Hindlimb muscle (tissue), 1 donor: ENCODE data around the gene TNP2. TPM values are rescaled to one million over a fixed set of nuclear protein-coding genes. Genes with fewer than 3 reads are reported as not detected.

Experiments used
- DNase-seq: peaks from one replicate; pipeline ENCODE4 v3.0.0-alpha.2; 2013
- polyA plus RNA-seq: library from polyadenylated mRNA; unstranded; fragments of 120-200 nt; gene quantifications from one replicate; pipeline ENCODE4 v1.2.1, GENCODE V29; 2013; ENCODE audit not compliant: insufficient read length

The TNP2 gene
- polyA plus RNA-seq, result not detected

DNA sequence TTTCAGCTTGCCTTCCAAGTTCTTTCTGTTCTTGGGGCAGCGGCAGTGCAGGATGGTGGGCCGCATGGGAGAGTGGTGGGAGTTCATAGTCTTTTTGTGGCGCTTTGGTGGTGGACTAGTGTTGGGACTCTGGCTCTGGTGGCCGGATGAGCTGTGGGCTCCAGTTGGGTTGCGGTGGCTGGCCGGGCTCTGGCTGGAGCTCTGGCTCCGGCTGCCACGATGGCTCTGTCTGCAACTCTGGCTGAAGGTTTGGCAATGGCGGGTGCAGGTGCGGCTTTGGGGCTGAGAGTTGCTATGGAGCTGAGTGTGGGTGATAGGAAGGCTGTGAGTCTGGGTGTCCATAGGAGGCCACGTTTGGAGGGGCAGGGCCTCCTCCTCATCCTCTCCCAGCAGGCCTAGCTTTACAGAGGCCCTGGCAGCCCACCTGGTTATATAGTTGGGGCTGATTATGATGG, at the start of gene TNP2:
Gene TNP2 (minus strand): TSS at position 405 of the 455 bp plus-strand sequence. CDS start 63 bp downstream, at position 342.
- DNase-seq, result no peak

DNA sequence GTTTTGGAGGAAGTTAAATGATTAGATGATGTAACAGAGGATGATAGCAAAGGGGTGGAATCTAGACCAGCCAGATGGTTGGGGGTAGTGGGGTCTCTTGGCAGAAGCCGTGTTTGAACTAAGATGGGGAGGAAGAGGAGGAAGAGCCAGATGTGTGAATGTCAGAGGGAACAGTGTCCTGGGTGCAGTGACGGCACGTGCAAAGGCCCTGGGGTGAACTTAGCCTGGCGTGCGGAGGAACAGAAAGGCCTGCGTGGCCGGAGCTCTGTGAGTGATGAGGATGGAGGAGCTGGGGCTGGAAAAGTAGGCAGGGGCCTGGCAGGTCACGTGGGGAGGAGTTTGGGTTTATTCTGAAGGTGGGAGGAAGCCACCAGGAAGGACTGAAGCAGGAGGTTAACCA, 49.7 kb upstream of the TNP2 start:
- DNase-seq, result no peak

DNA sequence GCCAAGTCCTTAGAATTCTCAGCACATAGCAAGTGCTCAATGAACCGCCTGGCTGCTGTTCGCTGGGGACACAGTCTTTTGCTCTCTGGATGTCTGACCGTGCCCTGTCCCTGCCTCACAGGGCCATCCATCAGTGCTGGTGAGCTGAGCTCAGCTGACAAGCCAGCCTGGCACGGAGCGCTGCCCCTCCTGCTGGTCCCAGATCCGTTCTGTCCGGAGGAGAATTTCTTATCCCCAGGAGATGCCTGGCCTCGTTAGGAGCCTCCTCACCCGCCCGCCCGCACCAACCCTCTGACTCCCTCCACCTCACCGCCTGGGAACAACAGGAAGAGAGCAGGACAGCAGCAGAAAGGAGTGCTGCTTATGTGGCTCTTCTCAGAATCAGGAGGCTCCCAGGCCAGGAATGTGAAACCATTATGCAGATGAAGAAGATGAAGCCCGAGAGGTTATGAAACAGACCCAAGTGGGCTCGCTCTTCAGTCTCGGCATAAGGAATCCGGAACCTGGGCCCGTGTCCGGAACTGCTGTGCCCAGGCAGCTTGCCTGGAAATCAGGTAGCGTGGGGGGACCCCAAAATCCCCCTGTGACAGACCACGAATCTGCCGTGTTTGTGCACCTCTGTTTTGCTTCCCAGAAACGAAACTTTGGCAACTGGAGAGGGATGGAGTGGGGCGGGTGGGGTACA, 47.3 kb upstream of the TNP2 start:
- DNase-seq, result no peak

DNA sequence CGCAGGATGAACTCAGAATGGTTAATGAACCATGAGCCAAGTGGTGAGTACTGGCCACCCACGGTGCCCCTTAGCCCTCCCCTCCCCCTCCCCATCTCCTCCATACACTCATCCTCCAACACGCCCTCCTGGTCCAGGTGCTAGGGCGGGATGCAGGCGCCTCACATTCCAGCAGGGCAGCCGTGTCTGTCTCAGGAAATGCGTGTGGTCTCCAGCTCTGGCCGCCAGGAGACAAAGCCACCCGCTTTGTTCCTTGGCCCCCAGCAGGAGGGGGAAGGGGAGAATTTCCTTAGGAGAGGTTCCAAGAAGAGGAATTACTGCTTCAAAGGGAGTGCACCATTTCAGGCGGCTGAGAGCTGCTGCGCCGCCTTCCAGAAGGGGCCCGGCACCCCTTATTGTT, 46.4 kb upstream of the TNP2 start:
- DNase-seq, result no peak

DNA sequence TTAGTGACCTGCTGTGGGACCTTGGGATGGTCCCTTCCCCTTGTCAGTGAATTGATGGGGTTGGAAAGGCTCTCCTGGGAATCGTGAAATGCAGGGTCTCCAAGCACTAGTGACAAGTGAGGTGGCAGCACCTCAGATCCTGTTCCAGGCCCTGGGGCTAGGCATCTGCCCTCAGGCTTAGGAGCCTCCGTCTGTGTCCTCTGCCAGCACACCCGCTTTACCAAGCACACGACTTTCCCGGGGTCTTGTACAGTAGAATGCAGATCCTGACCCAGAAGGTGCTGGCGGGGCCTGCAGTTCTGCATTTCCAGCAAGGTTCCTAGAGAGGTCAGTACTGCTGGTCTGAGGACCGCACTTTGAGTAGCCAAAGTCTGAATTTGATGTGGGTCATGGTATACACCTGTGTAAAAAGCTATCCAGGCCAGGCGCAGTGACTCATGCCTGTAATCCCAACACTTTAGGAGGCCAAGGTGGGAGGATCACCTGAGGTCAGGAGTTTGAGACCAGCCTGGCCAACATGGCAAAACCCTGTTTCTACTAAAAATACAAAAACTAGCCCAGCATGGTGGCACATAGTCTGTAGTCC, 45.3 kb upstream of the TNP2 start:
- no peak for DNase-seq

DNA sequence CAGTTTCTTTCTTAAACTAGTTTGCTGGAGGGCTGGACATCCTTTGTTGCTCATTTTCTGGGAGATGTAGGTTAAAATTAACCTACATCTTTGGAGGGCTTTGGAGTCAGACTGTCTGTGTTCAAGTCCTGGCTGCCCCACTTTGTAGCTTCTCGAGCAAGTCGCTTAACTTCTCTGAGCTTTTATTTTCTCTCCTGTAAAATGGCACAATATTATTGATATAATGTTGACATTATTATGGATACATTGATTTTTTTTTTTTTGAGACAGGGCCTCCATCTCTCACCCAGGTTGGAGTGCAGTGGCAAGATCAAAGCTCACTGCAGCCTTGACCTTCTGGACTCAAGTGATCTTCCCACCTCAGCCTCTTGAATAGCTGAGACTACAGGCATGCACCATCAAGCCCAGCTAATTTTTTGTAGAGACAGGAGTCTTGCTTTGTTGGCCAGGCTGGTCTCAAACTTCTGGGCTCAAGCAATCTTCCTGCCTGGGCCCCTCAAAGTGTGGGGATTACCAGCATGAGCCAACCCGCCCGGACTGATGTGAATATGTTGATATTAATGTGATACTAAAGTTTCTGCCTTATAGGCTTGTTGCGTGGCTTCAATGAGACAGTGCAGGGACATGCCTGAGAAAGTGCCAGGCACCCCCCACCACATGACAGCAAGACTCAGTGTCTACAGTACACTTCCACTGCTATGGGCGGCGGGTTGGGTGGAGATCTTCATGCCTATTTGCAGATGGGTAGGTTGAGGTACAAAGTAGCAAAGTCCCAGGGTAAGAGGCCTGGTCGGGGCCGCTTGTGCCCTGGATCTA, 44.6 kb upstream of the TNP2 start:
- DNase-seq, result no peak

DNA sequence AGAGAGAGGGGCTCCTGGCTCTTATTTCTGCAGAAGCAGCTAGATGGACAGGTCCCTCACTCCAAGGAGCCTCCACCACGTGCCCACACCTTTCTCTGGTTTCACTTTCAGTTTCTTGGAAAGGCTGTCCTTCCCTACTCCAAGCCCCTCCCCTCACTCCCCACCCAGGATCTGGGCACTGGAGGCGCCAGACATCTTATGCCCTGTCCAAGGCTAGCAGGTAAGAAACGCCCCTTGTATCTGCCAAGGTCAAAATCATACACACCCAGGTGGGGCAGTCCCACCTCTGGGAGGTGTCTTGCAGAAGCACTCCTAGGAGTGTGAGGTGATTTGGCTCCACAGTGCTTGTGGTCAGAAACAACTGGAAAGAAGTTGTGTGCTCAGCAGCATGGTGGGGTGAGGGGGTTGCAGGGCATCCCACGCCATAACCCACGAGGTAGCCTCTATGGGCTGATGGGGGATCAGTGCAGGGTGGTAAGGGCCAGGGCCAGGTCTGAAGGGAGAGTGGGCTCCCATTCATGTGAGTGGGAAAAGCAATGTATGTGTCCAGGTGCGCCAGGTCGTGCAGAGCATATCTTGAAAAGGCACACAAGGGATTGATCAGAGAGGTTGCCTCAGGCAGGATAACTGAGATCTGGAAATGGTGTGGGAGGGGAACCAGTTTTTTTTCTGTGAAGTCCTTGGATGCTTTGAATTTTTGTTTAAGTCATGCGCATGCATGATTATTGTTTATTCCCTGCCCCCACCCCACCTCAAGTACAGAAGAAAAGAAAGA, 43.8 kb upstream of the TNP2 start:
- DNase-seq, result no peak

DNA sequence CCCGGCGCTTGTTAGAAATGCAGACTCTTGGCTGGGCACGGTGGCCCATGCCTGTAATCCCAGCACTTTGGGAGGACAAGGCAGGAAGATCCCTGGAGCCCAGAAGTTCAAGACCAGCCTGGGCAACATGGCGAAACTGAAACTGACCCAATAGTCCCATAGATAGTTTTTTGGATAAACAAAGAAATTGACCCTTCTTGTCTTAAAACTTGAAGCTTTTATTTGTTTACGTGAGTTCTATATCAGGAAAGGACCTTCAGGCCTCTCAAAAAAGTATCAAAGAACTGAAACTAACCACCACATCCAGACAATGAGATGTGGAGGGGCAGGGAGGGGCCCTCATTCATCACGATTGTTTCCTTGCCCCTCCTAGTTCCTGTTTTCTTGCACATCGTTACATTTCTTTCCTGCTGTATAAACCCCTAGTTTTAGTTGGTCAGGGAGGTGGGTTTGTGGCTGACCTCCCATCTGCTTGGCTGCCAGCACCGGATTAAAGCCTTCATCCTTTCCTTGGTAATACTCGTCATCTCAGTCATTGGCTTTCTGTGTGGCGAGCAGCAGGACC, 42.0 kb upstream of the TNP2 start:
- no peak for DNase-seq

DNA sequence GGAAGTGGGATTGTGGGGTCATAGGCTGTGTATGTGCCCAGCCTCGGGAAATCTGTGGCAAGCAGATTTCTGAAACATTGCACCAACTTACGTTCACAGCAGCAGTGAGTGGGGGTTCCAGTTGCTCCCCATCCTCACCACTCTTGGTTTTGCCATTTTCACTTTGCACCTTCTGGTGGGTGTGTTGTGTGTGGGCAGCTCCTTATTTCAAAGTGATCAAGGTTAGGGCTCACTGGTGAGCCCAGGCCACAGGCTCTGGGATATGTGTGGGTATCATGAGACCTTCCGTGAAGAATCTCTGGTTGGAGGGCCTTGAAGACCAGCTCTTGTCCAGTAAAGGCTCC, 41.5 kb upstream of the TNP2 start:
- no peak for DNase-seq

DNA sequence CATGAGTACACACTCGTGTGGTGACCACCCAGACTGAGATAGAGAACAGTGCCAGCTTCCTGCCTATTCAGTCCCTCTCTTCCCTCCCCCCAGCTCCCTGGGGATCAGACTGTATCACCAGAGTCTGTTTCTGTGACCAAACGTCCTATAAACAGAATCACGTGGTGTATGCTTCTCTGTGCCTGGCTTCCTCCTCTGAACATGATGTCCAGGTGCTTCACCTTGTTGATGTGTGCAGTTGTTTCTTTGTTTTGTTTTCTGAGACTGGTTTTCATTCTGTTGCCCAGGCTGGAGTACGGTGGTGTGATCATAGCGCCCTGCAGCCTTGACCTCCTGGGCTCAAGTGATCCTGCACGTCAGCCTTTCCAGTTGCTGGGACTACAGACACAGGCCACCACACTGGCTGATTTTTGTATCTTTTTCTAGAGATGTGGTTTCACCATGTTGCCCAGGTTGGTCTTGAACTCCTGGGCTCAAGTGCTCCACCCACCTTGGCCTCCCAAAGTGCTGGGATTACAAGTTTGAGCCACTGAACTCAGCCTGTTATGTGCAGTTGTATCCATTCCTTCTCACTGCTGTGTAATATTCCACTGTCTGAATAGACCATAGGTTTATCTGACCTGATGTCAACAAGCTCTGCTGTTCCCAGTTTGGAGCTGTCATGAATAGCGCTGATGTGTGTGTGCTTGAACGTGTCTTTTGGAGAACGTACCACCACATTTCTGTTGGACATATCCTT, 40.9 kb upstream of the TNP2 start:
- DNase-seq, result no peak

DNA sequence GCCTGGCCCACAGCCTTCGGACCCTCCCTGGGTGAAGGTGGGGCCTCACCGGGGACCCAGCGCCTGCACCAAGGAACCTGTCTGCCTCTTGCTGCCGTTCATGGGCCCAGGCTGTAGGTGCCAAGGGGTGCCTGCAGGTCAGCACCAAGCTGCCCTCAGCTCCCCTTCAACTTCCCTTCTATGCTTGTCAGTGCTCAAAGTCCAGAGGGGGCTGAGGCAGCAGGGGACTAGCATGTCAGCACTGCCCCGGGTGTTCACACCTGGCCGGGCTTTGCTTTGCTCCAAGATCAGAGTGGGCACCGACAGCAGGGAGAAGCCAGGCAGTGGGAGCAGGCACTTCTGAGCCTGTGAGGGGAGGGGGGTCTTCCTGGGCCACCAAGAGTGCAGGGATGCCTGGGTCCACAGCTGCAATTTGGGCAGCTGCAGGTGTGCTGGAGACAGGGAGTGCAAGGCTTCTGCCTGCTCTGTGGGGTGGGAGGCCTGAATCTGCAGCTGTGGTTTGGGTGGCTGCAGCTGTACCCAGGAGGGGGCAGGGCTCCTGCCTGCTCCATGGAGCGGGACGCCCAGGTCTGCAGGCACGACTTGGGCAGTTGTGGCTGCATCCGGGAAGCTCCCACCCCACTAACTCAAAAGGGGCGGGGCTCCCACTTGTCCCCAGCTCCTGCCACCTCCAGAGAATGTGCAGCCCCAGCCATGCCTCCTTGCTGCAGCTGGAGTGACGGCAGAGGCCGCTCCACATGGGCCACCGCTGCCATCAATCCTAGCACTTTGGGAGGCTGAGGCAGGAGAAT, 39.6 kb upstream of the TNP2 start:
- DNase-seq, result no peak

DNA sequence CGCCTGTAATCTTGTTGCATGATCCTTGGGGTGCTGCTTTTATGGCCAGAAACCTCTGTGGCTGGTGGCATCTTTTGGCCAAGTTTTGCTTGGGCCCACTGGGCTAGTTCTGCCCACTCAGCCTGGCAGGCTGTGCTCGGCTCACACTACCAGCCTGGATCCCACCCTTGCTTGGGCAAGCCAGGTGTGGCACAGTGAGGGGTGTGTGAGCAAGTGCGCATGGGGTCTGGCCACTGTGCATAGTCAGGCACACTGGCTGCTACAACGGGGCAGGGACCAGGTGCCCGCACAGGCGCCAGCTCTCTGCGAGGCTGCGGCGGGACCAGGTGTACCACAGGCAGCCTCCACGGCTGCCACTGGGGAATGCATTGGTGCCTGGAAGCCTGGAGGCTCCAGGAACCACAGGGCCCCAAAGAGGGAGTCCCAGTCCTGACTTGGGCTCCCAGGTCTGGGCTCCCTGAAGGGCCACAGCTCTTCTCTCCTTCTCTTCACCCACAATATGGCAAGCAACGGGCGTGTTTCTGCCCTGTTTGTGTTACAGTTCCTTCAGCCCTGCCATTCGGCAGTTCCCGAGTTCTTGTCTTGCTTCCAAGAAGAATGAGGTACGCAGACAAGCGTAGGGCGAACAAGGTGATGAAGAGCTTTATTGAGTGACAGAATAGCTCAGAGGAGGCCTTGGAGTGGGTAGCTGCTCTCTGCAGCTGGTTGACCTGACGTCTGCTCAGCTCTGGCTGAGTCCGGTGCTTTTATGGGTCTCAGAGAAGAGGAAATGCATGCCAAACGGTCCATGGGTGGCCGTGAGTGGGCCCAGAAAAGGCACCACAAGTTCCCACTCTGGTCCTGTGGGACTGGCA, 38.7 kb upstream of the TNP2 start:
- DNase-seq, result no peak

DNA sequence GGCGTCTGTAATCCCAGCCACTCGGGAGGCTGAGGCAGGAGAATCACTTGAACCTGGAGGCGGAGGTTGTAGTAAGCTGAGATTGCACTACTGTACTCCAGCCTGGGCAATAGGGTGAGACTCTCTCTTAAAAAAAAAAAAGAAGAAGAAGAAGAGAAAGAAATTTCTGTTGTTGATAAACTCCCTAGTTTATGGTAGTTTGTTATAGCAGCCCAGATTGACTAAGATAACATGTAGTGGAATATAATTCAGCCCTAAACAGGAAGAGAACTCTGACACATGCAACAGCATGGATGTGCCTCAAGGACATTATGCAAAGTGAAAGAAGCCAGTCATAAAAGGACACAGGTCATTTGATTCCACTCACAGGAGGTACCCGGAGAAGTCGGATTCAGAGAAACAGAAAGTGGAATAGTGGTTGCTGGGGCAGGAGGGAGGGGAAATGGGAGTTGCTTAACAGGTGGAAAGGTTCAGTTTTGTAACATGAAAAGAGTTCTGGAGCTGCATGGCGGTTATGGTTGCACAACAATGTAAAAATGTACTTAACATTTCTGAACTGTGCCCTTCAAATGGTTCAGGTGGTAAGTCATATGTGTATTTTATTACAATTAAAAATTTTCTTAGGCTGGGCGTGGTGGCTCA, 38.0 kb upstream of the TNP2 start:
- no peak for DNase-seq

DNA sequence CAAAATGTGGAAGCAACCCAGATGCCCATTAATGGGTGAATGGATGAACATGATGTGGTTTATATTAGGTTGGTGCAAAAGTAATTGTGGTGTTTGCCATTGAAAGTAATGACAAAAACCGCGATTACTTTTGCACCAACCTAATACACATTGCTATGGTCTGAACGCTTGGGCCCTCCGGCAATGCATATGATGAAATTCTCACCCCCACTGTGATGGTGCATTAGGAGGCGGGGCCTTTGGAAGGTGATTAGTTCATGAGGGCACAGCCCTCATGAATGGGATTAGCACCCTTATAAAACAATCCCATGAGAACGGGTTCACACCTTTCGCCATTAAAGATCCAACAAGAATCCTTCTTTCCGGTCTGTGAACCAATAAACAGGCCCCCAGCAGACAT, 37.3 kb upstream of the TNP2 start:
- DNase-seq, result no peak

DNA sequence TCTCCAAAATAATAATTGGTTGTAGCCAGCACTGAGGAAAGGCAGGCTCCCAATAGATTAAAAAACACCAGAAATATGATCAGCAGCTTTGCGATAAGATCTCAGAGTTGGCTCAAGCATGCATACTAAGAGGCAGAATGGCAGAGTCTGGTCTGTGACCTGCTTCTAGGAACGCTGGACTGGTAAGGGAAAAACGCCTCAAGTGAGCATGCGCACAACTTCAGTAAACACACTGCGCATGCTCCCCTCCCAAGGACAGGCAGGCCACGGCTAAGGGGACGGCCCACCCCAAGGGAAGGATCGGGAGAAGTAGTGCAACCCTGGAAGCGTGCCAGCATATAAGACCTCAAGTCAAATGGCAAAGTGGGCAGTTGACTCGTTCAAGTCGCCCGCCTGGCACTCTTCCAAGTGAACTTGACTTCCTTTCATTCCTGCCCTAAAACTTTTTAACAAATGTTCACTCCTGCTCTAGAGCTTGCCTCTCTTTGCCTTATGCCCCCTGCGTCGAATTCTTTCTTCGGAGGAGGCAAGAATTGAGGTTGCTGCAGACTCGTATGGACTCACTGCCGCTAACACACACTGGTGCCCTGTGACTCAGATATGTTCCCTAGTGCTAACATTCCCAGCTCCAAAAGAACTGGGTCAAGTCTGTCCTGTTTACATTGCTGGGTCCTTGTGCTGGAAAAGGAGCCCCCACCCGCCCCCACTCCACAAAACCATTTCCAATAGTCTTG, 34.4 kb upstream of the TNP2 start:
- no peak for DNase-seq

DNA sequence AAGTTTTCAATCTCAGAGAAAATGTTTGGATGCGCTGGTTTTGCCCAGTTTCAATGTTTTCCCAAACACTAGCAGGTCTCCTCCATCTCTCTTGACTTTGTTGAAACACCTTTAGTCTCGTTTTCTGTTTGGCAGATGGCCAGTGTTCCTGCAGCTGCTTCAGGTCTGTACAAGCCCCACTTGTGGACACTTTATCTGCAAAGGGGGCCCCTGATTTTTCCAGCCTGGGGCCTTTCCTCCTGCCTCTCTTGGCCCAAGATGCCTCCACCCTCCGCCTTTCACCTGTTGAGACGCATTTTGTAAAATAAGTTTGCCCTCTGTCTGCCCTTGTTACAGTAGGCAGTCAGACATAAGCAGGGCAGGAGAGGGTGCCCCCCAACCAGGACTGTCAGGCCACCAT, 33.9 kb upstream of the TNP2 start:
- no peak for DNase-seq

DNA sequence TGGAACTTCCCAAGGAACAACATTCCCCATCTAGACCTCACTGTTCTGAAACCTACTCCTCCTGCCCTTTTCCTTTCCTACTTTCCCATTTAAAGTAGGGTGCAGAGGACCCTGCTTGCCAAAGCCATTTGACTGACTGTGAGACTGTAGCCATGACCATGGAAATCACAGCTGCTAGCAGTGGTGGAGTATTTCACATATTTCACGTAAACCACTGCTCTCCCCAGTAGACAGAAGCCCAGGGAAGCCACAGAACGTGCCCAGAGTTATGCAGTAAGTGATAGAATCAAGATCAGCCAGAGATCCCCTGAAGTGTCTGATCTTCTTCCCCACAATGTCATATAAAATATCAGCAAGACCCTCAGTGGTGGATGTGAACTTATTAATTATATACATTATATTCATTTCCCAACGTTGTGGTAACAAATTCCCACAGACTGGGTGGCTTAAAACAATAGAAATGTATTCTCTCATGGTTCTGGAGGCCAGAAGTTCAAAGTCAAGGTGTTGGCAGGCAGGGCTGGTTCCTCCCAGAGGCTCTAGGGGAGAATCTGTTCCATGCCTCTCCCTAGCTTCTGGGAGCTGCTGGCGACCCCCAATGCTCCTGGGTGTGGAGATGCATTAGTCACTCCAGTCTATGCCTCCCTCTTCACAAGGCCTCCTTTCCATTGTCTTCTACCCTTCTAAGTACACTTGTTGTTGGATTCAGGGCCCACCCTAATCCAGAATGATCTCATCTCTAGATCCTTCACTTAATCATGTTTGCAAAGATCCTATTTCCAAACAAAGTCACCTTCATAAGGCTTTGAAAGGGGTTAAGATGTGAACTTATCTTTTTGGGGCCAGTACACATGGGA, 32.7 kb upstream of the TNP2 start:
- no peak for DNase-seq

DNA sequence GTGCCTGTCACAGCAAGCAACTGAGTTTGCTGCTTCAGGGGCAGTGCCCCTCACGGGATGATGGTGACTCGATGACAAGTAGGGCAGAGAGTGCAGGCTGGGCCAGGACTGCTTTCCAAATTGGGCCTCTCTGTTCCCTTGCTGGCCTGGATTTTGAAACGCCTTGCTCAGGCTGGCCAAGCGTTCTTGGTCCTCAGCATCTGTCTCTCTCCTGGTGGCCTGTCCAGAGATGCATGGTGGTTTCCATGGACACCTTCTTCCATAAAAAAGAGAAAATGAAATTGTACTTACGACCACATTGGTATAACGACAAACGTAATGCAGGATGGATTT, 31.4 kb upstream of the TNP2 start:
- no peak for DNase-seq
